A673 (cell line): ENCODE results near the gene PARD6A. TPM values are rescaled to one million over a fixed set of nuclear protein-coding genes. Genes with fewer than 3 reads are reported as not detected.

Experiments used
- BruUV-seq: library from RNA; stranded (reverse); fragments of 400-500 nt; replicated peaks from 2 replicates; lab custom pipeline; 2021; lab: Mats Ljungman, UMichigan
- CTCF ChIA-PET: fragments of 300-600 bp; sonication (Branson Sonifier 250); formaldehyde crosslinking; loops from one replicate; lab custom pipeline; 2022; ENCODE audit warnings: antibody characterized with exemption; lab: Charles Lee
- POLR2A ChIA-PET: fragments of 300-600 bp; sonication (Branson Sonifier 250); formaldehyde crosslinking; loops from one replicate; lab custom pipeline; 2022; ENCODE audit warnings: antibody characterized with exemption; ENCODE audit not compliant: low non-redundant PET; lab: Charles Lee
- DNase-seq: peaks from one replicate; pipeline ENCODE4 v3.0.0-alpha.2; 2015; ENCODE audit warnings: low spot score
- H3K27ac ChIP-seq: fragments of 200-600 bp; sonication (generic); 2 replicates; pipeline ENCODE4 v1.5.1; 2016; ENCODE audit warnings: mixed run types, low read depth, mild to moderate bottlenecking, mixed read lengths, antibody characterized with exemption, low read length; ENCODE audit not compliant: poor library complexity, severe bottlenecking
- H3K27me3 ChIP-seq: fragments of 200-600 bp; sonication (generic); replicated peaks from 2 replicates; pipeline ENCODE4 v1.6.1; 2017; ENCODE audit warnings: mixed run types, low read depth, mild to moderate bottlenecking, mixed read lengths, antibody characterized with exemption, low read length; ENCODE audit not compliant: insufficient read depth, poor library complexity
- H3K36me3 ChIP-seq: fragments of 200-600 bp; sonication (generic); 2 replicates; pipeline ENCODE4 v1.6.1; 2016; ENCODE audit warnings: mixed run types, mild to moderate bottlenecking, mixed read lengths, antibody characterized with exemption, low read length; ENCODE audit not compliant: insufficient read depth, poor library complexity, severe bottlenecking
- H3K4me1 ChIP-seq: fragments of 200-600 bp; sonication (generic); 2 replicates; pipeline ENCODE4 v1.6.1; 2017; ENCODE audit warnings: mixed run types, mild to moderate bottlenecking, mixed read lengths, antibody characterized with exemption, low read length; ENCODE audit not compliant: insufficient read depth, poor library complexity, severe bottlenecking
- H3K4me3 ChIP-seq: fragments of 200-600 bp; sonication (generic); 2 replicates; pipeline ENCODE4 v1.5.1; 2016; ENCODE audit warnings: low read depth, mixed run types, mild to moderate bottlenecking, mixed read lengths, low read length; ENCODE audit not compliant: poor library complexity, severe bottlenecking
- H3K9me3 ChIP-seq: fragments of 200-600 bp; sonication (generic); 2 replicates; pipeline ENCODE4 v1.6.1; 2016; ENCODE audit warnings: mixed run types, low read depth, mild to moderate bottlenecking, mixed read lengths, antibody characterized with exemption, low read length; ENCODE audit not compliant: poor library complexity, severe bottlenecking
- EZH2 ChIP-seq: fragments of 200-600 bp; sonication (generic); IDR thresholded peaks from 2 replicates; pipeline ENCODE4 v1.6.1; 2017; ENCODE audit warnings: borderline replicate concordance, low read depth, mild to moderate bottlenecking, mixed read lengths, antibody characterized with exemption, low read length; ENCODE audit not compliant: poor library complexity, severe bottlenecking
- intact Hi-C: fragments of 100-400 bp; cut with micrococcal nuclease; formaldehyde crosslinking; loops from one replicate; pipeline ENCODE4 v1.10.0; 2022; ENCODE audit not compliant: unreplicated experiment
- total RNA-seq: library from RNA; stranded (reverse); gene quantifications from 2 replicates; pipeline ENCODE4 v1.2.3, GENCODE V29; 2021
- TF ChIP-seq, protein P1 (sequence below): fragments of 300-800, 200-600 bp; sonication (generic); conservative IDR thresholded peaks from 2 replicates; pipeline ENCODE4 v1.5.1; 2017; ENCODE audit warnings: low read depth, mild to moderate bottlenecking, antibody characterized with exemption, low read length, moderate library complexity, mixed read lengths

Gene PARD6A
- total RNA-seq, 1 experiment from 2014 or later = 8.6 TPM

DNA sequence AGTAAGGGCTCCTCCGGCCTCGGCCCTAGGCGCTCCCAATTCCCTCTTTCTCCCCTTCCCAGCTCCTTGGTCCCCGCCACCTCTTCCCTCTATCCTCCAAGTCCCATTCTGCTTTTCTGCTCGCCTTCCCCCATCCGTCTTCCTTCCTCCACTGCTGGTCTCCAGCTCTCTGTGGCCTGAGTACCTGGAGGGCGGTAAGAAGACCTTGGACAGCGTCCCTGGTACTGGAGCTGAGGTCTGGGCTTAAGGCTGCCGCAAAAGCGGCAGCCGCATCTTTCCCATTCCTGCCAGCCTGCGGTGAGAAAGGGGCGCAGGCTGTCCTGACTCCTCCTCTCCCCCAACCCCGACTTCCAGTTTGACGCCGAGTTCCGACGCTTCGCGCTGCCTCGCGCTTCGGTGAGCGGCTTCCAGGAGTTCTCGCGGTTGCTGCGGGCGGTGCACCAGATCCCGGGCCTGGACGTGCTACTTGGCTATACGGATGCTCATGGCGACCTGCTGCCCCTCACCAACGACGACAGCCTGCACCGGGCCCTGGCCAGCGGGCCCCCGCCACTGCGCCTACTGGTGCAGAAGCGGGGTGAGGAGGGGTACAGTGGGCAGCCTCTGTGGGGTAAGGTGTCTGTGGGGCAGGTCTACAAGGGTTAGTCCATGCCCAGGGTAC, 471 bp downstream of the PARD6A start:
- CTCF ChIA-PET = interaction anchor here (1.5 to 1.6 kb wide), 2 partner anchors 11 to 147 kb away, joined by 3 to 5 read pairs; no protein-coding TSS in a partner anchor
- Histone ChIP-seq H3K27me3 (no peaks in the 10 kb centered on the region), H3K27ac (peak overlapping the region; percentile 61), H3K4me3 (peak overlapping the region; percentile 66), H3K4me1 (peaks cover 12% of the 10 kb centered on the region), H3K36me3 (peaks cover 6% of the 10 kb centered on the region), H3K9me3 (no peaks in the 10 kb centered on the region)
- no TSS peak for BruUV-seq
- POLR2A ChIA-PET = no interaction called here
- TF ChIP-seq, protein P1, sequence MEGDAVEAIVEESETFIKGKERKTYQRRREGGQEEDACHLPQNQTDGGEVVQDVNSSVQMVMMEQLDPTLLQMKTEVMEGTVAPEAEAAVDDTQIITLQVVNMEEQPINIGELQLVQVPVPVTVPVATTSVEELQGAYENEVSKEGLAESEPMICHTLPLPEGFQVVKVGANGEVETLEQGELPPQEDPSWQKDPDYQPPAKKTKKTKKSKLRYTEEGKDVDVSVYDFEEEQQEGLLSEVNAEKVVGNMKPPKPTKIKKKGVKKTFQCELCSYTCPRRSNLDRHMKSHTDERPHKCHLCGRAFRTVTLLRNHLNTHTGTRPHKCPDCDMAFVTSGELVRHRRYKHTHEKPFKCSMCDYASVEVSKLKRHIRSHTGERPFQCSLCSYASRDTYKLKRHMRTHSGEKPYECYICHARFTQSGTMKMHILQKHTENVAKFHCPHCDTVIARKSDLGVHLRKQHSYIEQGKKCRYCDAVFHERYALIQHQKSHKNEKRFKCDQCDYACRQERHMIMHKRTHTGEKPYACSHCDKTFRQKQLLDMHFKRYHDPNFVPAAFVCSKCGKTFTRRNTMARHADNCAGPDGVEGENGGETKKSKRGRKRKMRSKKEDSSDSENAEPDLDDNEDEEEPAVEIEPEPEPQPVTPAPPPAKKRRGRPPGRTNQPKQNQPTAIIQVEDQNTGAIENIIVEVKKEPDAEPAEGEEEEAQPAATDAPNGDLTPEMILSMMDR = no peak
- TF ChIP-seq EZH2 = no peak
- intact Hi-C loops = no loop called here
- no peak for DNase-seq

DNA sequence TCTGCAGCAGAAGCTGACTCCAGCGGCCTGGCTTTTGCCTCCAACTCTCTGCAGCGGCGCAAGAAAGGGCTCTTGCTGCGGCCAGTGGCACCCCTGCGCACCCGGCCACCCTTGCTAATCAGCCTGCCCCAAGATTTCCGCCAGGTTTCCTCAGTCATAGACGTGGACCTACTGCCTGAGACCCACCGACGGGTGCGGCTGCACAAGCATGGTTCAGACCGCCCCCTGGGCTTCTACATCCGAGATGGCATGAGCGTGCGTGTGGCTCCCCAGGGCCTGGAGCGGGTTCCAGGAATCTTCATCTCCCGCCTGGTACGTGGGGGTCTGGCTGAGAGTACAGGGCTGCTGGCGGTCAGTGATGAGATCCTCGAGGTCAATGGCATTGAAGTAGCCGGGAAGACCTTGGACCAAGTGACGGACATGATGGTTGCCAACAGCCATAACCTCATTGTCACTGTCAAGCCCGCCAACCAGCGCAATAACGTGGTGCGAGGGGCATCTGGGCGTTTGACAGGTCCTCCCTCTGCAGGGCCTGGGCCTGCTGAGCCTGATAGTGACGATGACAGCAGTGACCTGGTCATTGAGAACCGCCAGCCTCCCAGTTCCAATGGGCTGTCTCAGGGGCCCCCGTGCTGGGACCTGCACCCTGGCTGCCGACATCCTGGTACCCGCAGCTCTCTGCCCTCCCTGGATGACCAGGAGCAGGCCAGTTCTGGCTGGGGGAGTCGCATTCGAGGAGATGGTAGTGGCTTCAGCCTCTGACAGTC, 1.3 kb downstream of the PARD6A start:
- intact Hi-C loops = no loop called here

DNA sequence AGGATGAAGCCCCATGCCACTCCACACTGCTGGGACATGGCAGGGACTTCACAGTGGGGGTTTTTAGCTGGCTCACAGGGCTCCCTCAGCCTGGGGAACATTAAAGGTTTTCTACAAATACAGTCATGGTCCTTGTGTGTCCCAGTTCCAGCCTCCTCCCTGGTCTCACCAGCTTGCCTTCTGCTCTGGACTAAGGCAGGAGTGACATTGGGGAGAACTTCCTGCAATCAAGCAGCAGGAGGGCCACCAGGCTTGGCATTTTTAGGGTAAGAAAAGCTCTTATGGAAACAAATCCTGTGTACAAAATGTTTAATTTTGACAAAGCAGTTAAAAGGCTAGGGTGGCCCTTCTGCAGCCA, 1.9 kb downstream of the PARD6A start:
- Histone ChIP-seq H3K9me3 (no peaks in the 10 kb centered on the region), H3K27ac (no peak overlapping the region), H3K4me3 (no peak overlapping the region), H3K36me3 (peaks cover 6% of the 10 kb centered on the region), H3K4me1 (peaks cover 21% of the 10 kb centered on the region), H3K27me3 (no peaks in the 10 kb centered on the region)
- DNase-seq = no peak
- TF ChIP-seq EZH2 = no peak
- TF ChIP-seq, protein P1 = no peak
- ChIA-PET CTCF (interaction anchor here (1.1 to 1.4 kb wide), 3 partner anchors 10 to 142 kb away, joined by 3 to 4 read pairs (median 4); no protein-coding TSS in a partner anchor), POLR2A (interaction anchor here (0.9 kb wide), 1 partner anchor 104 kb away, joined by 3 read pairs; no protein-coding TSS in a partner anchor)
- intact Hi-C loops = no loop called here
- no TSS peak for BruUV-seq

More for the DNA sequence above, 1.3 kb downstream of the PARD6A start:
- ChIA-PET POLR2A (no interaction called here), CTCF (interaction anchor here (1.4 kb wide), 2 partner anchors 115 to 141 kb away, joined by 3 to 4 read pairs; no protein-coding TSS in a partner anchor)
- H3K4me3 ChIP-seq = no peak overlapping the region
- no peaks in the 10 kb centered on the region for H3K9me3 ChIP-seq
- no peak for DNase-seq
- peaks cover 15% of the 10 kb centered on the region for H3K4me1 ChIP-seq
- H3K36me3 ChIP-seq = peaks cover 6% of the 10 kb centered on the region
- H3K27me3 ChIP-seq = no peaks in the 10 kb centered on the region
- no peak overlapping the region for H3K27ac ChIP-seq
- TF ChIP-seq, protein P1 = no peak
- no peak for TF ChIP-seq EZH2
- BruUV-seq = no TSS peak
